Measurements from ENCODE around the gene BLOC1S5.

GRCh38 chr6:8069631-8070284, 5.6 kb upstream of the BLOC1S5 start:
- no peak for TF ChIP-seq CTCF (IDR thresholded peaks at IDR 0.05)
- no peak for TF ChIP-seq POLR2A (IDR thresholded peaks at IDR 0.05)

Measured in heart left ventricle (tissue), 13 donors.